Right lobe of liver (tissue), 6 donors: ENCODE results near the gene CTSC. TPM values are rescaled to one million over a fixed set of nuclear protein-coding genes. Genes with fewer than 3 reads are reported as not detected.

Source experiments
- ATAC-seq, 4 donors: fragments of 200-7000 bp; cut with Tn5 transposase; one replicate each; pipeline ENCODE4 v1.9.1; 2020; ENCODE audit warnings: mild to moderate bottlenecking in 4 of 4, moderate library complexity in 4 of 4
- DNase-seq, 3 donors: peaks; one replicate each; pipeline ENCODE4 v3.0.0-alpha.2; 2020
- H3K27ac ChIP-seq, 3 donors: fragments of 200-600 bp; one replicate each; pipeline ENCODE4 v1.8.0; 2022
- H3K27me3 ChIP-seq, 2 donors: fragments of 200-600 bp; one replicate each; pipeline ENCODE4 v1.8.0; 2022
- H3K36me3 ChIP-seq, 4 donors: fragments of 200-600 bp; sonication (generic) in 1 of 4; one replicate each; pipeline versions ENCODE4 v1.5.1 to v1.8.0; 2017 to 2022; ENCODE audit warnings: control low read depth in 1 of 4
- H3K4me1 ChIP-seq, 4 donors: fragments of 200-600 bp; sonication (generic) in 1 of 4; one replicate each; pipeline versions ENCODE4 v1.5.1 to v1.8.0; 2017 to 2022; ENCODE audit warnings: control low read depth in 1 of 4
- H3K4me3 ChIP-seq, 3 donors: fragments of 200-600 bp; one replicate each; pipeline ENCODE4 v1.8.0; 2022
- H3K9me3 ChIP-seq, 4 donors: fragments of 200-600 bp; sonication (generic) in 1 of 4; one replicate each; pipeline versions ENCODE4 v1.5.1 to v1.8.0; 2017 to 2022; ENCODE audit warnings: control low read depth in 1 of 4
- POLR2A ChIP-seq: fragments of 450-650 bp; IDR thresholded peaks from one replicate; pipeline ENCODE4 v1.6.1; 2017; ENCODE audit warnings: antibody characterized with exemption, mild to moderate bottlenecking
- WGBS: methylation state at CpG from one replicate; pipeline ENCODE4 v1.1.6; 2018; ENCODE audit warnings: low coverage, low lambda C conversion rate; ENCODE audit not compliant: insufficient coverage; ENCODE audit errors: missing lambda C conversion rate; 5-methylcytosine and 5-hydroxymethylcytosine counted together
- intact Hi-C, 2 donors: fragments of 100-400 bp; cut with DNase I; formaldehyde crosslinking; loops; one replicate each; pipeline versions ENCODE4 v1.11.2 to v1.14.1; 2022
- long read RNA-seq: library from polyadenylated mRNA; unstranded; transcript quantifications from one replicate; pipeline ENCODE4 v2.0.0, GENCODE V29; 2019
- total RNA-seq, 6 experiments: library from RNA; depleted of rRNA in 2 of 6; stranded (reverse); fragments of >200 nt in 2 of 6; fragmentation: NEBNext Ultra II Directional in 3 of 6; extraction: Animal tissue kit (Norgen Biotek cat#: 25700) in 3 of 6; gene quantifications; one replicate each; pipeline versions ENCODE4 v1.1.0 to v1.2.4, GENCODE V29; 2016 to 2023
- TF ChIP-seq, protein P1 (sequence below), 4 donors: fragments of 200-600 bp in 3 of 4; fragments of 450-650 bp in 1 of 4; IDR thresholded peaks; one replicate each; pipeline versions ENCODE4 v1.5.1 to v1.8.0; 2016 to 2022; ENCODE audit warnings: antibody characterized with exemption in 4 of 4, mild to moderate bottlenecking in 2 of 4
- donor health status: DM: no; HTN: yes; CAD: no.
- donor health status: DM: no; HTN: no; CAD: no.
- donor health status: DM: no; HTN: no; CAD: no.
- donor health status: DM: no; HTN: yes; CAD: no.
- donor health status: DM: no; HTN: yes; CAD: no.

CTSC gene
- 10 to 100 TPM; 20.1 to 68.0 (median 42.8) TPM for total RNA-seq
- long read RNA-seq, full-length matches to known transcripts, result 2 of 2 reads
- long read RNA-seq, partial matches to known transcripts, result 0 of 2 reads
- long read RNA-seq, other reads (novel, unspliced or antisense), result 0 of 2 reads

DNA sequence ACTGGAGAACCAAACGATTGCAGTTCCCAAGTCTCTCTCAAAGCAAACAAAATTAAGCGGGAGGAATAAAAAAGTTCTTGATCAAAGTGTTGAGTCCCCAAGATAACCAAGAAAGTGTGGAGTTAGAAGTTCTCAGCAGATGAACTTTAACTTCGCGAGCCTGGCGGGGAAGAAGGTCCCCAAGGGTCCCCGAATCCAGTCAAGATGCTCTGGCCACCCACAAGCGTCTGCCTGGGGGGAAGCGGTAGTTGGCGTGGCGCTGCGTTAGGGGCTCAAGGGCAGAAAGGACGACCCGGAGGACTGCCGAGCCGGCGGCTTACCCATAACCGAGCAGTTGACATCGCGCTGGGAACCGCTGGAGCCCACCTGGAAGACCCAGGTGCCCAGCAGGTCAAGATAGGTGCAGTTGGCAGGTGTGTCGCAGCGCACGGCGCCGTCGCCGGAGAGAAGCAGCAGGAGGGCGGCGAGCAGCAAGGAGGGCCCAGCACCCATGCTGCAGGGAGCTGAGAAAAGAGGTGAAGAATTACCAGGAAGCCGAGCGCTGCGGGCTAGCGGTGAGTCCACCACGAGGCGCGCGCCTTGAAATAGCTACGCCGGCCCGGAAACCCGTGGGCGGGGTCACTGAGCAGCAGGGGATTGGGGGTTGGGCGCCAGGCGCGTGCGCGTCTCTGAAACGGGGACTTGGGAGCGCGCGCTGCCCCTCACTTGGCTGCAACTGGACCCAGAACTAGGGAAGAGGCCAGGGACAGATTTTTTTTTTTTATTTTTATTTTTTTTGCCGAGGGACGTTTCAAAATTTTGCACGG lies at the start of gene CTSC:
CTSC (minus strand) TSS at position 556 of the 806 bp plus-strand sequence; CDS start at position 492, 64 bp downstream.
- WGBS, result under 1% methylated on average over 25 of the region's 54 CpGs
- TF ChIP-seq, protein P1, sequence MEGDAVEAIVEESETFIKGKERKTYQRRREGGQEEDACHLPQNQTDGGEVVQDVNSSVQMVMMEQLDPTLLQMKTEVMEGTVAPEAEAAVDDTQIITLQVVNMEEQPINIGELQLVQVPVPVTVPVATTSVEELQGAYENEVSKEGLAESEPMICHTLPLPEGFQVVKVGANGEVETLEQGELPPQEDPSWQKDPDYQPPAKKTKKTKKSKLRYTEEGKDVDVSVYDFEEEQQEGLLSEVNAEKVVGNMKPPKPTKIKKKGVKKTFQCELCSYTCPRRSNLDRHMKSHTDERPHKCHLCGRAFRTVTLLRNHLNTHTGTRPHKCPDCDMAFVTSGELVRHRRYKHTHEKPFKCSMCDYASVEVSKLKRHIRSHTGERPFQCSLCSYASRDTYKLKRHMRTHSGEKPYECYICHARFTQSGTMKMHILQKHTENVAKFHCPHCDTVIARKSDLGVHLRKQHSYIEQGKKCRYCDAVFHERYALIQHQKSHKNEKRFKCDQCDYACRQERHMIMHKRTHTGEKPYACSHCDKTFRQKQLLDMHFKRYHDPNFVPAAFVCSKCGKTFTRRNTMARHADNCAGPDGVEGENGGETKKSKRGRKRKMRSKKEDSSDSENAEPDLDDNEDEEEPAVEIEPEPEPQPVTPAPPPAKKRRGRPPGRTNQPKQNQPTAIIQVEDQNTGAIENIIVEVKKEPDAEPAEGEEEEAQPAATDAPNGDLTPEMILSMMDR (IDR thresholded peaks at IDR 0.05), result no peak
- peak; percentile 88 for TF ChIP-seq POLR2A
- H3K27ac ChIP-seq, result peak within 1 kb of the TSS; percentile 66 to 83 (median 67)
- peak within 1 kb of the TSS; percentile 83 to 92 (median 85) for H3K4me3 ChIP-seq
- ATAC-seq (peak; percentile 96 to 98 (median 97)), DNase-seq (peak; percentile 95 to 97 (median 96))
- no peaks in the 10 kb centered on the region for H3K4me1 ChIP-seq
- intact Hi-C loops, result no loop called here
- H3K9me3 ChIP-seq, result no peaks in the 10 kb centered on the region
- peaks cover 0 to 14% (median 2%) of the 10 kb centered on the region in 4 donors for H3K36me3 ChIP-seq
- H3K27me3 ChIP-seq, result no peaks in the 10 kb centered on the region

DNA sequence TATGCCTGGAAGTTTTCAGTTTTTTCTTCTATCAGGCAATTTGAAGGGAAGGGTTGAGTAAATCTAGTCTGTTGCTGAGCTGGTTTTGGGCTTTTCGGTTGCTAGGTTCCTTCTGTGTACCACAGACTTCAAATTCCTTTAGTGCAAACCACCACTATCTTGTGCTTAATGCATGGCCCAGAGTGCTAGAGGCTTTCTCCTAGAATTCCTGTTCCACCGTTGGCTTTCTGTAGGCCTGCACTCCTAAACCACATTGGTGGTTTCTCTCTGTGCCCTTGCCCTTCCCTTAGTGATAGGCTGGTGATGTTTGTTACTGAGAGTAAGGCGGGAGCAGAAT lies 47.1 kb upstream of the CTSC start:
- Histone ChIP-seq H3K27ac (no peak overlapping the region), H3K36me3 (no peaks in the 10 kb centered on the region), H3K27me3 (no peaks in the 10 kb centered on the region), H3K4me1 (no peaks in the 10 kb centered on the region), H3K9me3 (no peaks in the 10 kb centered on the region), H3K4me3 (no peak overlapping the region)
- ATAC-seq (no peak), DNase-seq (no peak)
- 67% methylated on average over 2 of the region's 3 CpGs for WGBS
- intact Hi-C loops, result no loop called here
- TF ChIP-seq POLR2A, result no peak
- TF ChIP-seq, protein P1 (IDR thresholded peaks at IDR 0.05), result no peak

DNA sequence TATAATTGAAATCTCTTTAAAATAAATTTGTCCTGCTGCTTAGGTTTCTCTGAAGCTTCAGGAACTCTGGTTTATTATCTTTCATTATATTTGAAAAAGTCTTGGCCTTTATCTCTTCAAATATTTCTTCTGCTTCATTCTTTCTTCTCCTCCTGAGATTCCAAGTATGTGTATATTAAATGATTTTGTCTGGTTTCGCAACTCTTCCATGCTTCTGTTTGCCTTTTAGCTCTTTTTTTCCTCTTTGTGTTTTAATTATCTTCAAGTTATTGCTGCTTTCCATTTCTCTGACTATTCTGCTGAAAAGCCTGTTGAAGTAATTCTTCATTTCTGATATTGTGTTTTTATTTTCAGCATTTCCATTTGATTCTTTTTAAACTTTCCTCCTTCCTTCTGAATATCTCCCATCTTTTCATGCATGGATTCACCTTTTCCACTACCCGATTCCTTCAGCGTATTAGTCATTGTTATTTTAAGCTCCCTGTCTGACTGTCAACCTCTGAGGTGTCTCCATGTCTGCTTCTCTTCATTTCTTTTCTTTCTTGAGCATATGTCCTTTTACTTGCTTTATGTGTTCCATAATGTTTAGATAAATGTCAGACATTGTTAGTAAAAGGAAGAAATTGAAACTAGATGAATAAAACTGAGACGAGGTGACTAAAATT lies 46.6 kb upstream of the CTSC start:
- Histone ChIP-seq H3K36me3 (no peaks in the 10 kb centered on the region), H3K27me3 (no peaks in the 10 kb centered on the region), H3K4me1 (no peaks in the 10 kb centered on the region), H3K9me3 (no peaks in the 10 kb centered on the region), H3K4me3 (no peak overlapping the region), H3K27ac (no peak overlapping the region)
- intact Hi-C loops, result no loop called here
- 78% methylated on average over 4 of the region's 4 CpGs for WGBS
- no peak for ATAC-seq
- DNase-seq, result no peak
- no peak for TF ChIP-seq POLR2A
- TF ChIP-seq, protein P1 (IDR thresholded peaks at IDR 0.05), result no peak

DNA sequence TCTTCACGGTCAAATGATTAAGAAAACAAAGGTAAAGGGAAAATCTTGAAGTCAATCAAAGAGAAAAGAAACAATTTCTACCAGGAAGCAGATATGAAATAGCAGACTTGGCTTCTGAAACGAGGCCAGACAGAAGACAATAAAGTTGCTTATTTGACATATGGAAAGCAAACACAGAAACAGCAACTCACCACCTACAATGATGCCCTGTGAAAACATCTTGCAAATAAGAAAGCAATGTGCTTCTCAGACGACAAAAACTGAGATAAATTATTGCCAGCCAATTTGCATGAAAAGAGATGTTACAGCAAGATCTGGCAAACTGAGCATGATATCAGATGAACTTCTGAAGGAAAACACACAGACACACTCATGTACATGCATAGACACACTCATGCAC lies 45.9 kb upstream of the CTSC start:
- no peak for DNase-seq
- 44% methylated on average over 2 of the region's 3 CpGs for WGBS
- no peaks in the 10 kb centered on the region for H3K9me3 ChIP-seq
- no peak overlapping the region for H3K27ac ChIP-seq
- TF ChIP-seq, protein P1 (IDR thresholded peaks at IDR 0.05), result no peak
- no peak for TF ChIP-seq POLR2A
- H3K4me1 ChIP-seq, result no peaks in the 10 kb centered on the region
- ATAC-seq, result no peak
- H3K4me3 ChIP-seq, result no peak overlapping the region
- no peaks in the 10 kb centered on the region for H3K36me3 ChIP-seq
- intact Hi-C loops, result no loop called here
- H3K27me3 ChIP-seq, result no peaks in the 10 kb centered on the region
